ENCODE measurements around the gene ADAMTSL5. TPM values are rescaled to one million over a fixed set of nuclear protein-coding genes. Genes with fewer than 3 reads are reported as not detected.

ADAMTSL5 gene
- total RNA-seq, 2 experiments from 2014 or later, result 2.9 to 3.5 TPM

DNA sequence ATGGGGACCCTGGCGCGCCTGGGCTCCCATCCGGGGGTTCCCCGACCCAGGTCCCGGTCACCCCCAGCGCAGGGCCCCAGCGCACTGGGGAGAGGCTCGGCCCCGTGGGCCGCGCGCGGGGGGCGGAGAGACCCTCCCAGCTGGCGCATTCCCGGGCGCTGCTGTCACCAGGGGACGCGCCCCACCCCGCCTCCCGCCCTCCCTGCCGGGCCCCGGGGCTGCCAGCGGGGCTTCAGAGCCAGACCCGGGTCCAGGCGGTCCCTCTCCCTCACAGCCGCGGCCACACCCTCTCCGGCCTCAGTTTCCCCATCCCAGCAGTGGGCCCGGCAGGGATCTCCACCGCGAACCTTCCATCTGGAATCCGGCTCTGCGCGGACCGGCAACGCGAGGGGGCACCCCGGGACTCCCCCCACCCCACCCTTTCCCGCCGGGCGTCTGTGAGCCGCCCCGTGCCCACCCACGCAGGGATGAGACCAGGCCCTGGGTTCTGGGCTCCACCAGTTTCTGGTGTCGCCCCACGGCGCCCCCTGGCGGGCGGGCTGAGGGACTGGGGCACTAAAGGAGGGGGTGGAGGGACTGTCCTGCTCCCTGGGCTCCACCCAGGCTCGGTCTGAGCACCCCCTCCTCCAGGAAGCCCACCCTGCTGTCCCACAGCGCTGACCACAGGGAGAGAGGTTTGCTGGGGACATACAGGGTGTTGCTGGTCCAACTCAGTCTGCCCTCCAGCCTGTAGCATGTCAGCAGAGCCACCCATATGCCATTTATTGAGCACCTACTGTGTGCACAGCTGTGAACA, 878 bp upstream of the ADAMTSL5 start:
- POLR2A ChIA-PET, result no interaction called here
- H3K27ac Mint-ChIP-seq, result no peak overlapping the region
- H3K9me3 Mint-ChIP-seq, result no peaks in the 10 kb centered on the region
- no peaks in the 10 kb centered on the region for H3K36me3 Mint-ChIP-seq (ENCODE audit: low read depth)
- DNase-seq, result peak; percentile 74
- H3K27me3 Mint-ChIP-seq, result peaks cover 12% of the 10 kb centered on the region
- CTCF ChIA-PET, result interaction anchor here (0.9 to 1.0 kb wide), 2 partner anchors 23 to 26 kb away, joined by 3 to 5 read pairs; partner anchors contain the start of gene REEP6
- peak overlapping the region; percentile 30 for H3K4me3 Mint-ChIP-seq
- peaks cover 13% of the 10 kb centered on the region for H3K4me1 Mint-ChIP-seq

DNA sequence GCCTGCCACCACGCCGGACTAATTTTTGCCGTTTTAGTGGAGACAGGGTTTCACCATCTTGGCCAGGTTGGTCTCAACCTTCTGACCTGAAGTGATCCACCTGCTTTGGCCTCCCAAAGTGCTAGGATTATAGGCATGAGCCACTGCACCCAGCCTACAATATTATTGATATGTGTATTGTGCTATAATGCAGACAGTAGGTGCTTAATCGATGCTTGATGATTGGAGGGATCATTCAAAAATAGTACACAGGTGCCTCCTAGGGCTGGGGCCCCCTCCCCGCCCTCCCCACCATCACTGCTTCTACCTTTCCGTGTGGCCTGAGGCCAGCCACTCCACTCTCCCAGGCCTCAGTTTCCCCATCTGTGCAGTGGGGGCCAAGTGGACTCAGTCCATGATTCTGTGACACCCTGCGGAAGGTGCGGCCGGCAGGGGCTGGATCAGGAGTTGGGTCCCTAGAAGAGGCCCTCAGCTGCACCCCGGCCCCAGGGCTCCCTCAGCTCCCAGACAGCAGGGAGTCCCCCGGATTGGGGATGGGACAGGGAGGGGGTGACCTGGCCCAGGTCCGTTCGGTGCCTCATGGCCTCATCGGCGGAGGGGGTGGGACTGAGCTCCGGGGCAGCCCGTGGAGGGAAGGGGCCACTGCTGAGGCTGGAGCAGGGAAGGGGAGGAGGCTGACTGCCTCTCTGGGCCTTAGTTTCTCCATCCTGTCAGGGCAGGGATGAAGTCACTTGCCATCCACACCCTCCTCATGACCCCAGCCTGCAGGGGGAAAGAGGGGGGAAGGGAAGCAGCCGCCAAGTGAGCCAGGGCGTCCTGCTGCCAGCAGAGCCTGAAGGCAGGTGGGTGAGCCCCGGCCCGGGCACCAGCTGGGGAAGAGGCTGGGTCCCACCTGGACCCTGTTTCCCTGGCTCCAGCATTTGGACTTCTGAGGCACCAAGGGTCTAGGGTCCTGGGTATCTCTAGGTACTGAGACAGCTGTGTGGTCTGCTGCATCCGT, 1.2 kb downstream of the ADAMTSL5 start:
- Mint-ChIP-seq H3K36me3 (ENCODE audit: low read depth) (no peaks in the 10 kb centered on the region), H3K27me3 (peaks cover 13% of the 10 kb centered on the region), H3K4me3 (peak overlapping the region; percentile 66), H3K27ac (no peak overlapping the region), H3K9me3 (no peaks in the 10 kb centered on the region), H3K4me1 (peaks cover 18% of the 10 kb centered on the region)
- ChIA-PET CTCF (no interaction called here), POLR2A (no interaction called here)
- DNase-seq, result no peak

DNA sequence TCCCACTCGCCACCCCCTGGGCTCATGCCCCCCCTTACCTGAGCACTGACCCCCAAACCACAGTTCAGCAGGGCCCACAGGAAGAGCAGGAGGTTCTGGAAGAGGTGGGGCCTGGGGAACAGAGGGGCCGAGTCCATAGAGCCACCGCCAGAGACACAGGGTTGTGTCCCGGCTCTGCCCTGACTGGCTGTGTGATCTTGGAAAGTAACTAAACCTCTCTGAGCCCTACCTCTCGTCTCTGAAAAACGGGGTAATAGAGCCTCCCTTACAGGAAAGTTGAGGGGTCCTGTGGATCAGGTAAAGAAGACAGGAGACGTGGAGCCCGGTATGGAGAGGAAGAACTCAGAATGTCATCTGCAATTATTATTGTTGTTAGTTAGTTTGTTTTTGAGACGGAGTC, 2.0 kb downstream of the ADAMTSL5 start:
- peaks cover 13% of the 10 kb centered on the region for H3K27me3 Mint-ChIP-seq
- no peak overlapping the region for H3K27ac Mint-ChIP-seq
- H3K36me3 Mint-ChIP-seq (ENCODE audit: low read depth), result no peaks in the 10 kb centered on the region
- CTCF ChIA-PET, result no interaction called here
- H3K9me3 Mint-ChIP-seq, result no peaks in the 10 kb centered on the region
- peaks cover 18% of the 10 kb centered on the region for H3K4me1 Mint-ChIP-seq
- H3K4me3 Mint-ChIP-seq, result no peak overlapping the region
- POLR2A ChIA-PET, result no interaction called here
- no peak for DNase-seq

DNA sequence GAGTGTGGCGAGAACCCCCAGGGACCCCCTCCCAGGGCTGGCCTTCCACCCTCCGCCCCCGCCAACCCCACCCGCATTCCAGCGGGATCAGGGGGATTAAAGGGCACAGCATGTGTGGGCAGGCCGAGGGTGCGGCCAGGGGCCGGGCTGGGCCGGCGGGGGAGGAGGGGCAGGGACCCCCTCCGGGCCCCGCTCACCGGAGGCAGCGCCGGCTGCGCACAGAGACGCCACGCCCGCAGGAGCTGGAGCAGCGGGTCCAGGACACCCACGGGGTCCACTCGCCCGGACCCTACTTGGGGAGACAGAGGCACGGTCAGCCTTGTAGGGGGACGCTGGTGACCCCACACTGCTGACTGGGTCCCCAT, 2.4 kb downstream of the ADAMTSL5 start:
- no peak for DNase-seq
- ChIA-PET POLR2A (no interaction called here), CTCF (no interaction called here)
- H3K4me1 Mint-ChIP-seq, result peaks cover 20% of the 10 kb centered on the region
- H3K9me3 Mint-ChIP-seq, result no peaks in the 10 kb centered on the region
- H3K4me3 Mint-ChIP-seq, result no peak overlapping the region
- H3K27ac Mint-ChIP-seq, result no peak overlapping the region
- H3K36me3 Mint-ChIP-seq (ENCODE audit: low read depth), result no peaks in the 10 kb centered on the region
- peaks cover 16% of the 10 kb centered on the region for H3K27me3 Mint-ChIP-seq

DNA sequence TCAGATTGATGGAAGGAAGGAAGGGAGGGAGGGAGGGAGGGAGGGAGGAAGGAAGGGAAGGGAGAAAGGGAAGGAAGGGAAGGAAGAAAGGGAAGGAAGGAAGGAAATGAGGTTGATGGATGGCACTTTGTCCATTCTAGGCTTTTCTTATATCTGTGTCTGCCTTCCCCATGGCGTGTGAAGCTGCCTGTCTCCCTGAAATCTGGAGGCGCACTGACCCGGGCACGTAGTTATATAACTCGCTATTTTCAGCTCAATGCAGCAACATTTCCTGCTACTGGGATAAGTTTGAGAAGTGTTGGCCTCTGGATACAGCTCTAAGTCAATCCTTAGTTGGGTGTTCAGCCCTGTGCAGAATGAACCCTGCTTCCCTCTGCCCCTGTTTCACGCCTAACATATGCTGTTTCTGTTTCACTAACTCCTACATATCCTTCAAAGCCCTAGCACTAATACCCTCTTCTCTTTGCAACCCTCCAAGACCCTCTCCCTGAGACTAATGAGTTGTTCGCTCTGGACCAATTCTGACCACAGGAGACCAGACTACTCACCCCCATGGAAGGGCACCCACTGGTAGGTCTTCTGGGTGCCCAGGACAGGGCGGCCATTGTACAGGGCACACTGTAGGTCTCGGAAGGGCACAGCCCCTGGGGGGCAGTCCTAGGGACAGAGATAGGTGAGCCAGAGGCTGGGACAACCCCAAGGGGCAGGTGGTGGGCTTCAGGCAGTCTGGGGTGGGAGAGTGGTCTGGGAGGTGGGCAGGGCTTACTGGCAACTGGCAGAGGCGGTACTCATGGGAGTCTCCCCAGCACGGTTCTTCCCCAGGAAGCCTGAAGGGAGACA, 3.0 kb downstream of the ADAMTSL5 start:
- Mint-ChIP-seq H3K4me3 (no peak overlapping the region), H3K9me3 (no peaks in the 10 kb centered on the region), H3K27me3 (peaks cover 19% of the 10 kb centered on the region), H3K4me1 (peaks cover 20% of the 10 kb centered on the region), H3K27ac (no peak overlapping the region), H3K36me3 (ENCODE audit: low read depth) (no peaks in the 10 kb centered on the region)
- ChIA-PET POLR2A (no interaction called here), CTCF (no interaction called here)
- no peak for DNase-seq

DNA sequence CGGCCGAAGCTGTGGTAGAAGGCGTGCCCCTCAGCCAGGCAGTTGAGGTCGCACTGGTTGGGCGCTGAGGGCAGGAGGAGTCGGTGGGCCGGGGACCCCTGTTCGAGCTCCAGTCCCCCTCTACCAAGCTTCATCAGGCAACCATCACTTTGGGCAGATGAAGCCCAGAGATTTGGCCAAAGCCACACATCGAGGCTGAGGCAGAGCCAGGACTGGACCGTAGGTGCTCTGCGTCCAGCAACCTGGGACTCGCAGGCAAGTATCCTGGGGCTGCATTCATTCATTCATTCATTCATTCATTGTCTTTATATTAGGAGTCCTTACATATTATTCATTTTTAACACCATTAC, 4.3 kb downstream of the ADAMTSL5 start:
- ChIA-PET POLR2A (no interaction called here), CTCF (interaction anchor here (0.7 kb wide), 1 partner anchor 63 kb away, joined by 4 read pairs; no protein-coding TSS in a partner anchor)
- H3K9me3 Mint-ChIP-seq, result no peaks in the 10 kb centered on the region
- no peaks in the 10 kb centered on the region for H3K36me3 Mint-ChIP-seq (ENCODE audit: low read depth)
- peaks cover 24% of the 10 kb centered on the region for H3K27me3 Mint-ChIP-seq
- H3K4me1 Mint-ChIP-seq, result peaks cover 18% of the 10 kb centered on the region
- no peak for DNase-seq
- no peak overlapping the region for H3K27ac Mint-ChIP-seq
- H3K4me3 Mint-ChIP-seq, result no peak overlapping the region

DNA sequence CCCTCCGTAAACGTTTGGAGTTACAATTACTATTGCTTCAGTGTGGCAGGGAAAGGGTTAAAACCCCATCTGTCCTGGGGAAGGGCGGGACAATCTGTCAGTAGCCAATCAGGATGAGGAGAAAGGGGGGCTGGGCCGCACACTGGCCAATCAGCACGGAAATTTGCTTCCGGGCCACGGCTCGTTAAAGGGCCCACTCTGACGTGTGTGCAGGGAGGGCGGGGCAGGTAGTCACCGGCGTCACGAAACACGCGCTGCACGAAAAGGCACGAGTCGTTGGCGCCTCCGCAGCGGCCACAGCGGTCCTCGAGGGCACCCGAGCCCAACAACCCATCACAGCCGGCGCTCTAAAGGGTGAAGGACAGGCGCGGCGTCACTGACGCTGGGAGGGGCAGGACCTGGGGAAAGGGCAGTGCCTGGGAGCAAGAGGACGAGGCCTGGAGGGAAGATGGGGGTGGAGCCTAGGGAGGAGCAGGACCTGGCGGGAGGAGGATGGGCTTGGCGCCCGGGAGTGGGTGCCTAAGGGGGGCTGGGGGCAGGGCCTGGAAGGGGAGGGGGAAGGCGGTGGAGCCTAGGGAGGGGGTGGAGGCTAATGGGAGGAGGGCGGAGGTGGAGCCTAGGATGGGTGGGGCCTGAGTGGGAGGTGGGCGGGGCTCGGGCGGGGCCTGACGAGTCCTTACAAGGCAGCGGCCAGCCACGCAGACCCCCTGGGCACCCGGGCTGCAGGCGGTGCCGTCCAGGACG, 4.9 kb downstream of the ADAMTSL5 start:
- POLR2A ChIA-PET, result no interaction called here
- Mint-ChIP-seq H3K4me3 (peak overlapping the region; percentile 65), H3K9me3 (no peaks in the 10 kb centered on the region), H3K27ac (peak overlapping the region; percentile 66), H3K27me3 (peaks cover 24% of the 10 kb centered on the region), H3K4me1 (peaks cover 18% of the 10 kb centered on the region), H3K36me3 (ENCODE audit: low read depth) (no peaks in the 10 kb centered on the region)
- peak; percentile 88 for DNase-seq
- CTCF ChIA-PET, result no interaction called here

DNA sequence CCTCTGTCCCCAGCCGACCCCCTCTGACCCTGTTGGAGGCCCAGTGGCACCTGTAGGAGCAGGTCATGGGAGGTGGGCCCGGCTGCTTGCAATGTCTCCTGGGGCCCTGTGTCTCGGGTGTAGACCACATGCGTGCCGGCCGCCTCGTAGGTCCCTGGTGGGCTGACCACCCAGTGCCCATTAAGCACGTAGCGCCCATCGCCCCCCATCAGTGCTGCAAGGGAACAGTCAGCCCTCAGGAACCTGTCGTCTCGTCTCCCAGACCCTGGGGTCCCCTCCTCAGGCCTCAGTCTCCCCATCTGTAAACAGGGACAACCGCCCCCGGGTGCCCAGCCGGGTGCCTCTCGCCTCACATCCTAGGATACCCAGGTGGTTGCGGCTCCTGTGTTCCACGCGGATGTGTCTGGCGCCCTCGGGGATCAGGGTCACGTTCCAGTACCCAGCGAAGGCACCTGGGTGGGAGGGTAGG, 5.6 kb downstream of the ADAMTSL5 start:
- H3K4me1 Mint-ChIP-seq, result peaks cover 15% of the 10 kb centered on the region
- ChIA-PET POLR2A (no interaction called here), CTCF (no interaction called here)
- H3K27me3 Mint-ChIP-seq, result peaks cover 27% of the 10 kb centered on the region
- H3K27ac Mint-ChIP-seq, result no peak overlapping the region
- H3K4me3 Mint-ChIP-seq, result no peak overlapping the region
- H3K36me3 Mint-ChIP-seq (ENCODE audit: low read depth), result no peaks in the 10 kb centered on the region
- no peak for DNase-seq
- H3K9me3 Mint-ChIP-seq, result no peaks in the 10 kb centered on the region

DNA sequence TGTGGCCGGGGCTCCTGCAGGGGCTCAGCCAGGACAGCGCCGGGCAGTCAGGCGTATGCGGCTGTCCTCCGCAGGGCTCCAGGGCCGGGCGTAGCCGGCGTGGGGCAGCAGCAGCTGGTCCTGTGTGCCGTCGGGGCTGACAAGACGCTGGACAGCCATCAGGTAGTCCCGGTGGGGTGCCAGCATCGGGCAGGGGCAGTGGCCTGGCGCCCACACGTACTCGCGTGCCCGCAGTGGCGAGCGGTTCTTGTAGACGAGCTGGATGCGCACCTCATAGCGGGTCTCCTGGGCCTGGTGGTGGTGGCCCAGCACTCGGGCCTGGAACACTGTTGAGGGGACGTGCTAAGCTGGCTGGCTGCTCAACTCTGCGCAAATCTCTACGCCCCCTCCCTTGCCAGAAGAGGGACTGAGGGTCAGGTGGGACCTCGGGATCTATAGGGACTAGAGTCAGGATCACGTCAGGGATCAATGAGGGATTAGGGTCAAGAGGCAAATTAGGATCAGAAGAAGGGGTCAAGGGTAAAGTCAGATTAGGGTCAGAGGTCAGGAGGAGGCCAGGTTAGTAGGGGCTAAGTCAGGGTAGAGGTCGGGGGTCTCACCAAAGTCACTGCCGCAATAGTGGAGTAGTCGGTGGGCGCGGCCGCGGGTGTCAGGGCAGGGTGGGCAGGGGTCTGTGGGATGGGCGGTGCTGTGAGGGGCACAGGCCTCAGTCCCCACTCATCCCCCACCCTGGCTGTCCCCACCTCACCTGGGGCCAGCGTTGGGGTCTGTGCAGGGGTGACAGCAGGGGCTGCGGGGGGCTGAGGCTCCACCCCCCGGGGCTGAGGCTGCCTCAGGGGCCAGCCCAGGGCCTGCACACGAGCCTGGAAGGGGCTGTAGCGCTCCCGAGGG, 6.6 kb downstream of the ADAMTSL5 start:
- H3K36me3 Mint-ChIP-seq (ENCODE audit: low read depth), result no peaks in the 10 kb centered on the region
- peaks cover 26% of the 10 kb centered on the region for H3K27me3 Mint-ChIP-seq
- ChIA-PET CTCF (no interaction called here), POLR2A (no interaction called here)
- no peaks in the 10 kb centered on the region for H3K9me3 Mint-ChIP-seq
- H3K4me3 Mint-ChIP-seq, result no peak overlapping the region
- H3K27ac Mint-ChIP-seq, result no peak overlapping the region
- H3K4me1 Mint-ChIP-seq, result peaks cover 14% of the 10 kb centered on the region
- DNase-seq, result no peak

DNA sequence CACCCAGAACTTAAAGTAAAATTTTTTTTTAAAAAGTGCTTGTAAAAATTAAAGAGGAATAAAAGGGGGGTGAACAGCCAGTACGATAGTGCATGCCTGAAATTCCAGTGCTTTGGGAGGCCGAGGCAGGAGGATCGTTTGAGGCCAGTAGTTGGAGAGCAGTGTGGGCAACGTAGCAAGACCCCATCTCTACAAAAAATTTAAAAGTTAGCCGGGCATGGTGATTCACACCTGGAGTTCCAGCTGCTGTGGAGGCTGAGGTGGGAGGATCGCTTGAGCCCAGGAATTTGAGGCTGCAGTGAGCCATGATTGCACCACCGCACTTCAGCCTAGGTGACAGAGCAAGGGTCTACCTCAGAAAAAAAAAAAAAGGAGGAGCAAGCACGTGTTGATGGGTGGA, 7.8 kb downstream of the ADAMTSL5 start:
- Mint-ChIP-seq H3K27me3 (peaks cover 20% of the 10 kb centered on the region), H3K9me3 (no peaks in the 10 kb centered on the region), H3K36me3 (ENCODE audit: low read depth) (no peaks in the 10 kb centered on the region), H3K27ac (no peak overlapping the region), H3K4me1 (peaks cover 12% of the 10 kb centered on the region), H3K4me3 (no peak overlapping the region)
- ChIA-PET CTCF (no interaction called here), POLR2A (no interaction called here)
- DNase-seq, result no peak

DNA sequence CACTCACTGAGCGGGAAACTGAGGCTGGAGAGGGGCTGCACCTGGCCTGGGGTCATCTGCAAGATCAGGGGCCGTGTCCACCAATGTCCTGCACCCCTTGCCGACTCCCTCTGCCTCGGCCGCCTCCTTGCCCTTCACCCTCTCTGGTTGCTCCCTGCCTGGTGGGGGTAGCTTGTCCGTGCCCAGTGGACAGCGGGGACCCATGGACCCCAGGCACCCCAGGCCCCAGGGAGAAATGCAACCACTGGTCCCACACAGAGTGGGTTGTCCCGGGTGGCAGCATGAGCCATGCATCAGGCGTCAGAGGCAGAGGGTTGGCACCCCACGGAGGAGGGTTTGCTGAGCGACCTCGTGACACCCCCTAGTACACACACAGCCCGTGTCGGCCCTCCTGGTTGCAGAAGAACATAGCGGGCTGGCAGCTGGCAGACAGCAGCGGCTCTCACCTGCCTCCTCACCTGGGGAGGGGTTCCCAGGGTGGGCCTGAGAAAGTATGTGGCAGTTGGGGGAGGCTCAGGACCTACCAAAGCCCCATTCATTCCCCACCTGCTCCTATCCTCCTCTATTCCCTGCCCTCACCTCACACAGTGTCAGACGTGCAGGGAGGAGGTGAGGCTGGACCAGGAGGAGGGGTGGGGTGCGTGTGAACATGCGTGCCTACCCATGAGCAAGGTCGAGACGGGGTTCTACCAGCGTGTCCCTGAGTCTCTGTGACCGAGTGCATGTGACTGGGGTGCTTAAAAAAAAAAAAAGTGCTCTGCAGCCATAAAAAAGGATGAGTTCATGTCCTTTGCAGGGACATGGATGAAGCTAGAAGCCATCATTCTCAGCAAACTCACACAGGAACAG, 8.7 kb downstream of the ADAMTSL5 start:
- Mint-ChIP-seq H3K4me1 (peaks cover 10% of the 10 kb centered on the region), H3K4me3 (no peak overlapping the region), H3K9me3 (no peaks in the 10 kb centered on the region), H3K27ac (no peak overlapping the region), H3K27me3 (peaks cover 16% of the 10 kb centered on the region), H3K36me3 (ENCODE audit: low read depth) (no peaks in the 10 kb centered on the region)
- DNase-seq, result no peak
- ChIA-PET CTCF (no interaction called here), POLR2A (no interaction called here)

Measured in activated CD4-positive, alpha-beta memory T cell treated with anti-CD3 and anti-CD28 coated beads, Interleukin-2, amount 10 ng/mL, durations not matched to agents 7 days and 5 days (primary cell).